Measurements from ENCODE around the gene KRT20.

Gene KRT20

GRCh38 chr17:40841246-40841645, 43.8 kb downstream of the KRT20 start:
- H3K4me1 ChIP-seq (ENCODE audit: control insufficient read depth, insufficient read depth, low read length), result no peaks in the 10 kb centered on the region
- H3K4me3 ChIP-seq (ENCODE audit: low read length), result no peak overlapping the region
- no peak overlapping the region for H3K27ac ChIP-seq (ENCODE audit: low read depth, low read length)
- H3K36me3 ChIP-seq (ENCODE audit: control insufficient read depth, insufficient read depth, low read length), result no peaks in the 10 kb centered on the region
- no peak overlapping the region for H3K9ac ChIP-seq (ENCODE audit: low read length)
- no peaks in the 10 kb centered on the region for H3K27me3 ChIP-seq (ENCODE audit: control insufficient read depth, insufficient read depth, low read length)

- no peaks in the 10 kb centered on the region for H3K27me3 ChIP-seq (ENCODE audit: control insufficient read depth, insufficient read depth, low read length)
- peaks cover 3% of the 10 kb centered on the region for H3K36me3 ChIP-seq (ENCODE audit: control insufficient read depth, insufficient read depth, low read length)
- no peak overlapping the region for H3K27ac ChIP-seq (ENCODE audit: low read depth, low read length)
- no peak overlapping the region for H3K4me3 ChIP-seq (ENCODE audit: low read length)
- H3K4me1 ChIP-seq (ENCODE audit: control insufficient read depth, insufficient read depth, low read length), result no peaks in the 10 kb centered on the region
- H3K9ac ChIP-seq (ENCODE audit: low read length), result no peak overlapping the region
Measured at GRCh38 chr17:40839194-40839593, 45.8 kb downstream of the KRT20 start.

- no peaks in the 10 kb centered on the region for H3K4me1 ChIP-seq (ENCODE audit: control insufficient read depth, insufficient read depth, low read length)
- no peak overlapping the region for H3K4me3 ChIP-seq (ENCODE audit: low read length)
- H3K9ac ChIP-seq (ENCODE audit: low read length), result no peak overlapping the region
- H3K27ac ChIP-seq (ENCODE audit: low read depth, low read length), result no peak overlapping the region
- H3K27me3 ChIP-seq (ENCODE audit: control insufficient read depth, insufficient read depth, low read length), result no peaks in the 10 kb centered on the region
- peaks cover 3% of the 10 kb centered on the region for H3K36me3 ChIP-seq (ENCODE audit: control insufficient read depth, insufficient read depth, low read length)
Measured at GRCh38 chr17:40836020-40836419, 49.0 kb downstream of the KRT20 start.

GRCh38 chr17:40833882-40834281, 51.2 kb downstream of the KRT20 start:
- no peak overlapping the region for H3K4me3 ChIP-seq (ENCODE audit: low read length)
- H3K36me3 ChIP-seq (ENCODE audit: control insufficient read depth, insufficient read depth, low read length), result peaks cover 3% of the 10 kb centered on the region
- no peak overlapping the region for H3K9ac ChIP-seq (ENCODE audit: low read length)
- H3K27ac ChIP-seq (ENCODE audit: low read depth, low read length), result no peak overlapping the region
- no peaks in the 10 kb centered on the region for H3K27me3 ChIP-seq (ENCODE audit: control insufficient read depth, insufficient read depth, low read length)
- no peaks in the 10 kb centered on the region for H3K4me1 ChIP-seq (ENCODE audit: control insufficient read depth, insufficient read depth, low read length)

GRCh38 chr17:40832840-40833239, 52.2 kb downstream of the KRT20 start:
- Histone ChIP-seq H3K9ac (ENCODE audit: low read length) (no peak overlapping the region), H3K4me1 (ENCODE audit: control insufficient read depth, insufficient read depth, low read length) (no peaks in the 10 kb centered on the region), H3K27me3 (ENCODE audit: control insufficient read depth, insufficient read depth, low read length) (no peaks in the 10 kb centered on the region), H3K36me3 (ENCODE audit: control insufficient read depth, insufficient read depth, low read length) (peaks cover 3% of the 10 kb centered on the region), H3K27ac (ENCODE audit: low read depth, low read length) (no peak overlapping the region), H3K4me3 (ENCODE audit: low read length) (no peak overlapping the region)

- H3K36me3 ChIP-seq (ENCODE audit: control insufficient read depth, insufficient read depth, low read length), result no peaks in the 10 kb centered on the region
- H3K4me1 ChIP-seq (ENCODE audit: control insufficient read depth, insufficient read depth, low read length), result no peaks in the 10 kb centered on the region
- H3K27me3 ChIP-seq (ENCODE audit: control insufficient read depth, insufficient read depth, low read length), result no peaks in the 10 kb centered on the region
- H3K4me3 ChIP-seq (ENCODE audit: low read length), result no peak overlapping the region
- no peak overlapping the region for H3K9ac ChIP-seq (ENCODE audit: low read length)
- H3K27ac ChIP-seq (ENCODE audit: low read depth, low read length), result no peak overlapping the region
Measured at GRCh38 chr17:40830085-40830776, 54.8 kb downstream of the KRT20 start.

GRCh38 chr17:40828454-40829044, 56.5 kb downstream of the KRT20 start:
- Histone ChIP-seq H3K4me3 (ENCODE audit: low read length) (no peak overlapping the region), H3K36me3 (ENCODE audit: control insufficient read depth, insufficient read depth, low read length) (no peaks in the 10 kb centered on the region), H3K4me1 (ENCODE audit: control insufficient read depth, insufficient read depth, low read length) (no peaks in the 10 kb centered on the region), H3K27me3 (ENCODE audit: control insufficient read depth, insufficient read depth, low read length) (no peaks in the 10 kb centered on the region), H3K9ac (ENCODE audit: low read length) (no peak overlapping the region), H3K27ac (ENCODE audit: low read depth, low read length) (no peak overlapping the region)

- Histone ChIP-seq H3K27me3 (ENCODE audit: control insufficient read depth, insufficient read depth, low read length) (no peaks in the 10 kb centered on the region), H3K36me3 (ENCODE audit: control insufficient read depth, insufficient read depth, low read length) (no peaks in the 10 kb centered on the region), H3K9ac (ENCODE audit: low read length) (no peak overlapping the region), H3K27ac (ENCODE audit: low read depth, low read length) (no peak overlapping the region), H3K4me3 (ENCODE audit: low read length) (no peak overlapping the region), H3K4me1 (ENCODE audit: control insufficient read depth, insufficient read depth, low read length) (no peaks in the 10 kb centered on the region)
Measured at GRCh38 chr17:40827746-40828453, 57.1 kb downstream of the KRT20 start.

Data from rectal smooth muscle tissue (tissue), 1 donor.